HUES64 (cell line): Measurements from ENCODE around the gene REPIN1.

ENCODE experiments used
- H3K27ac ChIP-seq: 2 replicates; pipeline ENCODE4 v1.7.0; 2013; ENCODE audit warnings: low read depth, low read length, inconsistent platforms
- H3K27me3 ChIP-seq: 2 replicates; pipeline ENCODE4 v1.6.1; 2013; ENCODE audit warnings: mild to moderate bottlenecking, low read length; ENCODE audit not compliant: insufficient read depth
- H3K36me3 ChIP-seq: 2 replicates; pipeline ENCODE4 v1.6.1; 2013; ENCODE audit warnings: mild to moderate bottlenecking, low read length; ENCODE audit not compliant: insufficient read depth
- H3K4me1 ChIP-seq: 2 replicates; pipeline ENCODE4 v1.6.1; 2013; ENCODE audit warnings: mild to moderate bottlenecking, low read length, moderate library complexity; ENCODE audit not compliant: insufficient read depth
- H3K4me3 ChIP-seq: 2 replicates; pipeline ENCODE4 v1.5.1; 2013; ENCODE audit warnings: mild to moderate bottlenecking, low read length, moderate library complexity
- H3K9ac ChIP-seq: 2 replicates; pipeline ENCODE4 v1.6.1; 2013; ENCODE audit warnings: mild to moderate bottlenecking, low read depth, low read length
- H3K9me3 ChIP-seq: 2 replicates; pipeline ENCODE4 v1.6.1; 2013; ENCODE audit warnings: low read depth, low read length; ENCODE audit not compliant: insufficient read depth
- WGBS: fragments of 150-250, 120-280 bp; methylation state at CpG from one replicate; pipeline ENCODE4 v1.1.7; 2013; ENCODE audit warnings: missing lambda C conversion rate; 5-methylcytosine and 5-hydroxymethylcytosine counted together

Gene REPIN1

GRCh38 chr7:150327308-150327707 is 41.3 kb upstream of the REPIN1 start:
- Histone ChIP-seq H3K36me3 (peaks cover 66% of the 10 kb centered on the region), H3K4me1 (peaks cover 28% of the 10 kb centered on the region), H3K4me3 (no peak overlapping the region), H3K9ac (no peak overlapping the region), H3K9me3 (no peaks in the 10 kb centered on the region), H3K27me3 (no peaks in the 10 kb centered on the region), H3K27ac (no peak overlapping the region)
- 96% methylated on average over 3 of the region's 3 CpGs for WGBS

GRCh38 chr7:150329331-150330120 is 39.1 kb upstream of the REPIN1 start:
- H3K9ac ChIP-seq = peak overlapping the region; percentile 33; the same call in 1 of the 2 replicates
- peak overlapping the region; percentile 89 for H3K27ac ChIP-seq
- peaks cover 68% of the 10 kb centered on the region for H3K36me3 ChIP-seq

GRCh38 chr7:150330211-150330885 is 38.3 kb upstream of the REPIN1 start:
- H3K27ac ChIP-seq = peak overlapping the region; percentile 51; the same call in 1 of the 2 replicates
- whole genome bisulfite sequencing = 93% methylated on average over 19 of the region's 19 CpGs
- H3K4me1 ChIP-seq = peaks cover 19% of the 10 kb centered on the region
- H3K9me3 ChIP-seq = no peaks in the 10 kb centered on the region
- peaks cover 63% of the 10 kb centered on the region for H3K36me3 ChIP-seq
- no peak overlapping the region for H3K4me3 ChIP-seq
- H3K27me3 ChIP-seq = no peaks in the 10 kb centered on the region
- no peak overlapping the region for H3K9ac ChIP-seq

More at GRCh38 chr7:150329331-150330120, 39.1 kb upstream of the REPIN1 start:
- 58% methylated on average over 22 of the region's 22 CpGs for WGBS
- Histone ChIP-seq H3K9me3 (no peaks in the 10 kb centered on the region), H3K4me1 (peaks cover 22% of the 10 kb centered on the region), H3K27me3 (no peaks in the 10 kb centered on the region), H3K4me3 (peak overlapping the region; percentile 23; the same call in 1 of the 2 replicates)

GRCh38 chr7:150332852-150333635 is 35.6 kb upstream of the REPIN1 start:
- 94% methylated on average over 18 of the region's 18 CpGs for WGBS
- H3K4me3 ChIP-seq = no peak overlapping the region
- H3K27ac ChIP-seq = no peak overlapping the region
- no peaks in the 10 kb centered on the region for H3K27me3 ChIP-seq
- no peaks in the 10 kb centered on the region for H3K9me3 ChIP-seq
- H3K36me3 ChIP-seq = peaks cover 57% of the 10 kb centered on the region
- H3K4me1 ChIP-seq = peaks cover 31% of the 10 kb centered on the region
- no peak overlapping the region for H3K9ac ChIP-seq

DNA sequence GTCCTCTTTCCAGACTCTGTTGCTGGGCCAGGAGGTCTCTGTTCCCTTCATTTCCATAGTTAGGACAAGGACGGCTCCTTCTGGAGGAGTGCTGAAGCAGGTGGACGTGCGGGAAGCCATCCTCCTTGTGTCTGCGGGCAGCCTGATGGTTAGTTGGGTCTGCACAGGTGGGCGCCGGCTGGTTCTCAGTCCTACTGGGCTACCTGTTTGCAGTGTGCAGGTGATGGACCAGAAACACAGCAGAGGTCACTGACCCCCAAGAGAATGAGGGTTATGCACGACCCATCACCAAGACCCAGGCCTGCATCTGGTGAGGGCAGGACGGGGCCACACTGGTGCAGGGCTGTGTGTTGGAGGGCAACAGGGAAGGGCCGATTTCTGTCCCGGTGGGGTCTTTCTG is 35.0 kb upstream of the REPIN1 start:
- no peaks in the 10 kb centered on the region for H3K27me3 ChIP-seq
- 90% methylated on average over 10 of the region's 10 CpGs for WGBS
- no peak overlapping the region for H3K4me3 ChIP-seq
- H3K9ac ChIP-seq = no peak overlapping the region
- peaks cover 28% of the 10 kb centered on the region for H3K4me1 ChIP-seq
- H3K27ac ChIP-seq = no peak overlapping the region
- no peaks in the 10 kb centered on the region for H3K9me3 ChIP-seq
- H3K36me3 ChIP-seq = peaks cover 56% of the 10 kb centered on the region

DNA sequence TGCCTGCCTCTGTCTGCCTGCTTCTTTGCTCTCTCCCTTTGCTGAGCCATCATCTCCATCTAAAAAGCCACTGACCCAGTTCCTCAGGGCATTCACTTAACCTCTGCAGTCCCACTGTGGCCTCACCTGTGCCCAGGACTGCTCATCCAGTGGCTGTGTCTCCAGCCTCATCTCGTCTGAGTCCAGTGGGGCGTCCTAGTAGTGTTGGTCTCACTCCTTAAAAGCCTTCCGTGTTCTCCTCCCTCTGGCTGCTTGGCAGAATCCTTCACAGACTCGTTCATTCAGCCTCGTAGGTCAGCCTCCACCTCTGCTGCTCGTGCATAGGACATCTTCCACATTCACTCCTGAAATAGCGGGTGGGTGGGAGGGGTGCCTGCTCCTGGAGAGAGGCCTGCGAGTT is 34.5 kb upstream of the REPIN1 start:
- peaks cover 54% of the 10 kb centered on the region for H3K36me3 ChIP-seq
- WGBS = 90% methylated on average over 8 of the region's 8 CpGs

DNA sequence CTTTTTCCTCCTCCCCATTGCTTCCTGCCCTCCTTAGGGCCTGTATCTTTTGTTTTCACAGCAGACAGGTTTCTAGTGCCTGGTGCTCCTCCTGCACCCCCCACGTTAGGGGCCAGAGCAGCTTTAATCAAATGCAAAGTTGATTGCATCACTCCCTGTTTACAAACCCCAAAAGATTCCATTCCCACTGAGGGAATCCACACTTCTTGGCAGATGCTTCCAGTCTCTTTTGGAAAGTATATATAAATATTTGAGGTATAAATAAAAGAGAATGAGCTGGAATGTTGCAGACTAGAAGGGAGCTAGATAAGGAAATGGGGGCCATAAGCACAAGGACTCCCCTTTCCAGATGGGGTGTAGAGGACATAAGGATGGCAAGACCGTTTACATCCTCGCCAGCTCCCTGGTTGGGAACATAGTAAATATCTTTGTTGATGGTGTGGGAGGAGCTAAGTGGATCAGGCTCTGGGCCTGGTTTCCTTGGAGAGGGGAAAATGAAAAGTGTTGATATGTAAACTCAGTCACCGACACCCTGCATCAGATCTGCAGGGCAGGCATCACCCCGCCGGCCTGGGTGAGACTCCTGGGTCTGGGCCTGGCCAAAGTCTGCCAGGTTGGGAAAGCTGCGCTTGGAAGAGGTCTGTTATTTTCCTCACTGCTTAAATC is 33.4 kb upstream of the REPIN1 start:
- Histone ChIP-seq H3K27ac (peak overlapping the region; percentile 77; the same call in 1 of the 2 replicates), H3K9ac (peak overlapping the region; percentile 23; the same call in 1 of the 2 replicates), H3K4me3 (no peak overlapping the region), H3K9me3 (no peaks in the 10 kb centered on the region), H3K36me3 (peaks cover 53% of the 10 kb centered on the region), H3K27me3 (peaks cover 5% of the 10 kb centered on the region; the same call in 1 of the 2 replicates), H3K4me1 (peaks cover 21% of the 10 kb centered on the region)
- 38% methylated on average over 7 of the region's 7 CpGs for WGBS

More for the DNA sequence above, 34.5 kb upstream of the REPIN1 start:
- Histone ChIP-seq H3K9ac (no peak overlapping the region), H3K27me3 (no peaks in the 10 kb centered on the region), H3K4me3 (no peak overlapping the region), H3K9me3 (no peaks in the 10 kb centered on the region), H3K4me1 (peaks cover 24% of the 10 kb centered on the region), H3K27ac (no peak overlapping the region)

GRCh38 chr7:150335774-150336112 is 32.9 kb upstream of the REPIN1 start:
- H3K4me1 ChIP-seq = peaks cover 21% of the 10 kb centered on the region
- peak overlapping the region; percentile 23; the same call in 1 of the 2 replicates for H3K9ac ChIP-seq
- H3K4me3 ChIP-seq = no peak overlapping the region
- peaks cover 8% of the 10 kb centered on the region for H3K27me3 ChIP-seq
- no peaks in the 10 kb centered on the region for H3K9me3 ChIP-seq
- H3K27ac ChIP-seq = peak overlapping the region; percentile 77; the same call in 1 of the 2 replicates
- WGBS = 90% methylated on average over 6 of the region's 6 CpGs
- H3K36me3 ChIP-seq = peaks cover 48% of the 10 kb centered on the region

- Histone ChIP-seq H3K9ac (no peak overlapping the region), H3K27me3 (peaks cover 16% of the 10 kb centered on the region), H3K36me3 (peaks cover 38% of the 10 kb centered on the region), H3K4me3 (no peak overlapping the region), H3K27ac (no peak overlapping the region), H3K9me3 (no peaks in the 10 kb centered on the region), H3K4me1 (peaks cover 21% of the 10 kb centered on the region)
- 95% methylated on average over 14 of the region's 14 CpGs for WGBS
Measured at GRCh38 chr7:150336746-150337145, 31.9 kb upstream of the REPIN1 start.

GRCh38 chr7:150337179-150337578 is 31.4 kb upstream of the REPIN1 start:
- Histone ChIP-seq H3K9ac (no peak overlapping the region), H3K4me1 (peaks cover 26% of the 10 kb centered on the region), H3K36me3 (peaks cover 34% of the 10 kb centered on the region)

More at GRCh38 chr7:150337179-150337578, 31.4 kb upstream of the REPIN1 start:
- H3K27ac ChIP-seq = no peak overlapping the region
- no peak overlapping the region for H3K4me3 ChIP-seq
- H3K27me3 ChIP-seq = peaks cover 21% of the 10 kb centered on the region
- 95% methylated on average over 18 of the region's 18 CpGs for WGBS
- H3K9me3 ChIP-seq = no peaks in the 10 kb centered on the region
